Adrenal gland (tissue), 12 donors: ENCODE measurements around the gene NAT10. TPM values are rescaled to one million over a fixed set of nuclear protein-coding genes. Genes with fewer than 3 reads are reported as not detected.
A peak's percentile ranks its signal among the peaks of the same experiment; 100 is the strongest.

Source experiments
- DNase-seq, 7 donors: peaks; one replicate each; pipeline ENCODE4 v3.0.0-alpha.2; 2019 to 2020
- H3K27ac ChIP-seq, 5 donors: fragments of 200-600 bp; sonication (generic) in 4 of 5; 1 replicate in 3 of 5; 2 replicates in 2 of 5; pipeline versions ENCODE4 v1.5.1 to v1.8.0; 2016 to 2020; ENCODE audit warnings: mild to moderate bottlenecking in 1 of 5
- H3K27me3 ChIP-seq: fragments of 200-600 bp; 2 replicates; pipeline ENCODE4 v1.8.0; 2021
- H3K36me3 ChIP-seq, 2 donors: fragments of 200-600 bp; replicated peaks in 1 of 2; 1 replicate in 1 of 2; 2 replicates in 1 of 2; pipeline versions ENCODE4 v1.5.1 to v1.8.0; 2018 to 2022
- H3K4me1 ChIP-seq, 2 donors: fragments of 200-600 bp; replicated peaks in 1 of 2; 1 replicate in 1 of 2; 2 replicates in 1 of 2; pipeline versions ENCODE4 v1.5.1 to v1.8.0; 2018 to 2021
- H3K4me3 ChIP-seq, 4 donors: fragments of 200-600 bp; sonication (generic) in 3 of 4; one replicate each; pipeline ENCODE4 v1.5.1; 2016 to 2018
- H3K9me3 ChIP-seq, 3 donors: fragments of 200-600 bp; sonication (generic) in 1 of 3; replicated peaks in 1 of 3; 1 replicate in 2 of 3; 2 replicates in 1 of 3; pipeline versions ENCODE4 v1.5.1 to v1.8.0; 2016 to 2021
- CTCF ChIP-seq, 6 experiments: fragments of 450-650 bp in 4 of 6; fragments of 200-600 bp in 2 of 6; sonication (generic) in 1 of 6; IDR thresholded peaks; 1 replicate in 5 of 6; 2 replicates in 1 of 6; pipeline versions ENCODE4 v1.5.1 to v1.8.0; 2016 to 2021; ENCODE audit warnings: antibody characterized with exemption in 6 of 6, mild to moderate bottlenecking in 2 of 6, moderate library complexity in 1 of 6
- POLR2A ChIP-seq, 2 donors: fragments of 450-650 bp; IDR thresholded peaks; one replicate each; pipeline ENCODE4 v1.6.1; 2017; ENCODE audit warnings: antibody characterized with exemption in 2 of 2, mild to moderate bottlenecking in 2 of 2, moderate library complexity in 1 of 2
- WGBS, 4 donors: extraction: QIAGEN DNeasy Blood & Tissue Kit in 2 of 4; methylation state at CpG; one replicate each; pipeline versions ENCODE4 v1.1.5 to v1.1.7; 2013 to 2017; 5-methylcytosine and 5-hydroxymethylcytosine counted together
- intact Hi-C, 2 donors: fragments of 100-400 bp; cut with DNase I; formaldehyde crosslinking; loops; one replicate each; pipeline versions ENCODE4 v1.14.1 to v1.15.0; 2022 to 2023
- polyA plus RNA-seq, 3 donors: library from polyadenylated mRNA; stranded (reverse); fragments of 200-250 nt in 2 of 3; fragments of 350-450 nt in 1 of 3; fragmentation: Illumina TruSeq in 1 of 3; extraction: RNeasy Lipid Tissue Mini Kit (QIAGEN cat#74804) in 1 of 3; gene quantifications; one replicate each; pipeline ENCODE4 v1.2.3, GENCODE V29; 2013 to 2014
- total RNA-seq, 9 donors: library from RNA; depleted of rRNA in 4 of 9; stranded (reverse); fragments of >200 nt in 4 of 9; fragments of 120-200 nt in 1 of 9; fragmentation: NEBNext Ultra II Directional in 1 of 9; extraction: Animal tissue kit (Norgen Biotek cat#: 25700) in 1 of 9; gene quantifications; one replicate each; pipeline versions ENCODE4 v1.1.0 to v1.2.4, GENCODE V29; 2013 to 2023
- donor health status: healthy with polysubstance abuse.
- donor health status: Bipolar disorder and iron deficiency.
- donor health status: DM: yes; HTN: yes; CAD: no.
- donor health status: DM: no; HTN: no; CAD: no.
- donor health status: DM: no; HTN: no; CAD: no.
- donor health status: DM: yes; HTN: yes; CAD: no.

NAT10 gene
- total and polyA plus RNA-seq, 12 donors = 16.8 to 65.2 (median 45.5) TPM

DNA sequence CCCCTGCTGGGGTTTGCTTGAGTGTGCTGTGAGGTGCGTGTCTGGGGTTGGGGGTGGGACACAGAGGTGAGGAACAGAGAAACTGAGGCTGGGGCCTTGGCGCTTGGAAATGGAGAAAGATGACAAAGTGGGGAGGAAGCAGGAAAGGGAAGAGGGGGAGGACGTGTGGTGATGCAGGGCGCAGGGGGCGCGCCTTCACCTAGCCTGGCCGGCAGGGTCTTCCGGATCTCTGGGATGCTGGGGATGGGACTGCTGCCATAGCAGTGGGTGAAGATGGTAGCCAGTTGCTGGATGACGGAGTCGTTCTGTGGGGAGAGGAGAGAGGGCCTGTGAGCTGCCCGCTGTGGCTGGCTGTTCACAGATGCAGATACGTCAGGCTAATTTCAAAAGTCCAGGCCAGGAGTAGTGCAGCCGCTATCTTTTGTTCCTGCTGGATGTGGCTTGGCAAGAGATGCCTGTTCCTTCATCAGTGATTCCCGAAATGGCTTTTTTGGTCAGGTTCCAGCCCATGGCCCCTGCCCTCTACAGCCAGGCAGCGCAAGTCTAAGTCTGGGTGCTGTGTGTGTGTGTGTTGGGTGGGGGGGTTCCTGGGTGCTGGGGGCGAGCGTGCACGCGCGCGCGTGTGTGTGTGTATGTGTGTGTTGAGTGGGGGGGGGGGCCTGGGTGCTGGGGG, 54.8 kb downstream of the NAT10 start:
- Histone ChIP-seq H3K9me3 (no peaks in the 10 kb centered on the region), H3K36me3 (no peaks in the 10 kb centered on the region), H3K27me3 (no peaks in the 10 kb centered on the region), H3K27ac (no peak overlapping the region), H3K4me1 (peaks cover 3 to 4% of the 10 kb centered on the region in 2 donors), H3K4me3 (no peak overlapping the region)
- TF ChIP-seq POLR2A (IDR thresholded peaks at IDR 0.05) (no peak), CTCF (IDR thresholded peaks at IDR 0.05) (no peak)
- intact Hi-C loops = no loop called here
- no peak for DNase-seq
- WGBS, 4 donors = 87 to 95% (median 89%) methylated on average over 18 to 22 of the region's 22 CpGs

DNA sequence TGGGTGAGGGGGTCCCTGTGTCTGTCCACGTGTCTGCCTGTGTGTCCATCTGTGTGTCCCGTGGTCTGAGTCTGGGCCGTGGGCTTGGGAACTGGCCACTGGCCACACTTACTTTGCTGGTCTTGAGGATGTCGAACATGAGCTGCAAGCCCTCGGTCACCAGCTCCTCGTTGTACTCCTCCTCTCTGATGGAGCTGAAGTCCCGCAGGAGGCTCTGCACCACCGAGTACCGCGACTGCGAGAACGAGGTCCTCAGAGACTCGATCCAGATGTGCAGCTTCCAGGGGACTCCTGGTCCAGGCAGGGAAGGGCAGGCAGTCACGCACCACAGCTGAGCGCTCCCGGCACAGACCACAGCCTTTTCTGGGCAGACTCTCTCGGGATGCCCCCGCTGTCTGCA, 55.4 kb downstream of the NAT10 start:
- intact Hi-C loops = no loop called here
- no peak overlapping the region for H3K27ac ChIP-seq
- no peak for DNase-seq
- no peaks in the 10 kb centered on the region for H3K27me3 ChIP-seq
- TF ChIP-seq CTCF (IDR thresholded peaks at IDR 0.05) (no peak), POLR2A (IDR thresholded peaks at IDR 0.05) (no peak)
- no peaks in the 10 kb centered on the region for H3K36me3 ChIP-seq
- H3K9me3 ChIP-seq = no peaks in the 10 kb centered on the region
- 92 to 98% (median 95%) methylated on average over 8 to 18 of the region's 18 CpGs for WGBS, 4 donors
- no peak overlapping the region for H3K4me3 ChIP-seq
- H3K4me1 ChIP-seq = peaks cover 3 to 4% of the 10 kb centered on the region in 2 donors

DNA sequence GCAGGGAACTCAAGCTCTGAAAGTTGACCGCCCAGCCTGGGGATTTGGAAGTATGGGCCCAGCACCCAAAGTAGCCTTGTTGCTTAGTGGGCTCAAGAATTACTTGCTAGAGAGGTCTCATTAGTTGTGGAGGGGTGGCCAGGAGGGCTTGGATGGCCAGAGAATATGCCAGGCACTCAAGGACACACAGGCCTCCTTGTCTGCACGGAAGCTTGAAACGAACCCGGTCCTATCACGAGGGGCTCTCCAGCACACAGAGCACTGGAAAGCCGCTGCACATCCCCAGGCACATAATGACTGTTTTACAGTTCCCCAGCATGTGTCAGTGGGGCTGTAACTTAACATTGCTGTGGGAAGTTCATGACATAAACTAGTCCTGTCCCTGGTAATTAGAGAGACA, 55.9 kb downstream of the NAT10 start:
- 47 to 89% (median 59%) methylated on average over 6 of the region's 6 CpGs for WGBS, 4 donors
- H3K36me3 ChIP-seq = no peaks in the 10 kb centered on the region

More for the DNA sequence above, 55.9 kb downstream of the NAT10 start:
- Histone ChIP-seq H3K9me3 (no peaks in the 10 kb centered on the region), H3K4me3 (no peak overlapping the region), H3K4me1 (peaks cover 3 to 4% of the 10 kb centered on the region in 2 donors), H3K27ac (peak overlapping the region in 2 of 5 donors; percentile 54 to 56), H3K27me3 (no peaks in the 10 kb centered on the region)
- TF ChIP-seq POLR2A (IDR thresholded peaks at IDR 0.05) (no peak), CTCF (IDR thresholded peaks at IDR 0.05) (no peak)
- DNase-seq = no peak
- intact Hi-C loops = no loop called here
